Calu3 (cell line): ENCODE results near the gene CAMK2N1. TPM values are rescaled to one million over a fixed set of nuclear protein-coding genes. Genes with fewer than 3 reads are reported as not detected.

ENCODE experiments used
- BruUV-seq: library from RNA; stranded (reverse); fragments of 400-500 nt; replicated peaks from 2 replicates; lab custom pipeline; 2021; lab: Mats Ljungman, UMichigan
- CTCF ChIA-PET: fragments of 300-600 bp; sonication (Branson Sonifier 250); formaldehyde crosslinking; loops from one replicate; lab custom pipeline; 2022; ENCODE audit warnings: antibody characterized with exemption; lab: Charles Lee
- DNase-seq: peaks from one replicate; pipeline ENCODE4 v3.0.0; 2022
- H3K27ac Mint-ChIP-seq: one replicate; pipeline ENCODE4 v1.8.0; 2022; ENCODE audit warnings: mixed read lengths; ENCODE audit not compliant: unreplicated experiment
- H3K27me3 Mint-ChIP-seq: one replicate; pipeline ENCODE4 v1.8.0; 2022; ENCODE audit warnings: mixed read lengths; ENCODE audit not compliant: unreplicated experiment
- H3K36me3 Mint-ChIP-seq: one replicate; pipeline ENCODE4 v1.8.0; 2022; ENCODE audit warnings: mild to moderate bottlenecking, moderate library complexity, mixed read lengths; ENCODE audit not compliant: insufficient read depth, unreplicated experiment
- H3K4me1 Mint-ChIP-seq: one replicate; pipeline ENCODE4 v1.8.0; 2022; ENCODE audit warnings: mild to moderate bottlenecking, low read depth, mixed read lengths; ENCODE audit not compliant: unreplicated experiment
- H3K4me3 Mint-ChIP-seq: one replicate; pipeline ENCODE4 v1.8.0; 2022; ENCODE audit warnings: mild to moderate bottlenecking, low read depth, moderate library complexity, mixed read lengths; ENCODE audit not compliant: unreplicated experiment
- H3K9me3 Mint-ChIP-seq: one replicate; pipeline ENCODE4 v1.8.0; 2022; ENCODE audit warnings: low read depth, mixed read lengths; ENCODE audit not compliant: unreplicated experiment
- CTCF ChIP-seq: fragments of 200-600 bp; IDR thresholded peaks from one replicate; pipeline ENCODE4 v1.8.0; 2022; ENCODE audit warnings: antibody characterized with exemption; ENCODE audit not compliant: unreplicated experiment
- intact Hi-C: fragments of 100-400 bp; cut with micrococcal nuclease; formaldehyde crosslinking; loops from one replicate; pipeline ENCODE4 v1.10.0; 2022; ENCODE audit not compliant: unreplicated experiment
- total RNA-seq: library from RNA; stranded (reverse); gene quantifications from 2 replicates; pipeline ENCODE4 v1.2.3, GENCODE V29; 2022

CAMK2N1 gene
- total RNA-seq, 1 experiment from 2014 or later = 56.0 TPM

GRCh38 chr1:20493309-20493708 is 7.3 kb upstream of the CAMK2N1 start:
- no TSS peak for BruUV-seq
- Mint-ChIP-seq H3K36me3 (peaks cover 21% of the 10 kb centered on the region), H3K4me1 (peaks cover 31% of the 10 kb centered on the region), H3K9me3 (no peaks in the 10 kb centered on the region), H3K27ac (no peak overlapping the region), H3K4me3 (no peak overlapping the region), H3K27me3 (no peaks in the 10 kb centered on the region)
- no peak for DNase-seq
- intact Hi-C loops = loop anchor here (5.0 kb wide), 2 partner anchors 61 to 131 kb away; no protein-coding TSS in a partner anchor
- CTCF ChIA-PET = interaction anchor here (0.6 to 2.5 kb wide), 4 partner anchors 12 to 280 kb away, joined by 3 to 9 read pairs (median 5); no protein-coding TSS in a partner anchor
- no peak for TF ChIP-seq CTCF

- no TSS peak for BruUV-seq
- DNase-seq = no peak
- Mint-ChIP-seq H3K9me3 (no peaks in the 10 kb centered on the region), H3K4me3 (no peak overlapping the region), H3K27me3 (no peaks in the 10 kb centered on the region), H3K36me3 (peaks cover 21% of the 10 kb centered on the region), H3K4me1 (peaks cover 37% of the 10 kb centered on the region), H3K27ac (no peak overlapping the region)
- CTCF ChIA-PET = interaction anchor here (0.7 kb wide), 1 partner anchor 10 kb away, joined by 3 read pairs; no protein-coding TSS in a partner anchor
- intact Hi-C loops = loop anchor here (5.0 kb wide), 2 partner anchors 60 to 130 kb away; no protein-coding TSS in a partner anchor
- no peak for TF ChIP-seq CTCF
These were observed 6.7 kb upstream of the CAMK2N1 start for GRCh38 chr1:20492751-20493150.

DNA sequence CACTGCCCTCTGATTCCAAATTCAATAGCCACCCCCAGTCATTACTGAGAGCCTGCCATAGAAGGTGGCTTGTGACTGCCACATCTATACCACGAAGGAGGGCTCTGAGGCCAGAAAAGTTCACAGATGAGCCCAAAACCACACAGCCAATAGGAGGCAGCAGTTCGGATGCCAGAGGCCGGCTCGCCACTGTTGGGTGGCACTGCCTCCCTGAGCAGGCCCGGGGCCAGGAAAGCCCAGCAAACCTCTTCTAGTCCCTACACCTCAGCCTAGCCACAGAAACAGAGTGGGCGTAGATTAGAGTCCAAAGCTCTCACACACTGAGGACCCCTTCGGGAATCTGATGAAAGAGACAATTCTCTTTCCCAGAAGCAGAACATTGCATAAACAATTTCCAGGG is 5.9 kb upstream of the CAMK2N1 start:
- Mint-ChIP-seq H3K27ac (no peak overlapping the region), H3K36me3 (peaks cover 26% of the 10 kb centered on the region), H3K4me1 (peaks cover 44% of the 10 kb centered on the region), H3K9me3 (no peaks in the 10 kb centered on the region), H3K4me3 (no peak overlapping the region), H3K27me3 (no peaks in the 10 kb centered on the region)
- no peak for TF ChIP-seq CTCF
- BruUV-seq = no TSS peak
- CTCF ChIA-PET = no interaction called here
- intact Hi-C loops = loop anchor here (5.0 kb wide), 2 partner anchors 60 to 130 kb away; no protein-coding TSS in a partner anchor
- DNase-seq = no peak

DNA sequence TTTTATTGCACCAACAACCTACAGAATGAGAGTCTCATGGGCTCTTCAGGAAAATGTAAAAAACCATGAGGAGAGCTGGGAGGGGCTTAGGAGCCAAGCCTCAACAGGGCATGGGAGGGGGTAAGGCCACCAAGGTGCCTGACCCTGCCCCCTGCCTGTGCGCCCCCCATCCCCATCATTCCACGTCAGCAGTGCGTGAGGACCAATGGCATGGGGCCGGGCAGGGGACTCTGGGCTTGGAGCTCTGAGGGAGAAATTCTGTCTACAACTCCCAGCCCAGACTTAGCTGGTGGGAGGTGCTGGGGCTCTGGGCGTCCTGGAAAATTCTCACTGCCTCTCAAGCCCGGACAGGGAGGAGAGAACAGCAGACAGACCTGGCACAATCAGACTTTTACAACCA is 5.2 kb upstream of the CAMK2N1 start:
- peaks cover 38% of the 10 kb centered on the region for H3K4me1 Mint-ChIP-seq
- no peak for DNase-seq
- TF ChIP-seq CTCF = no peak
- no peak overlapping the region for H3K4me3 Mint-ChIP-seq
- H3K9me3 Mint-ChIP-seq = no peaks in the 10 kb centered on the region
- CTCF ChIA-PET = no interaction called here
- H3K27me3 Mint-ChIP-seq = no peaks in the 10 kb centered on the region
- peaks cover 26% of the 10 kb centered on the region for H3K36me3 Mint-ChIP-seq
- no TSS peak for BruUV-seq
- intact Hi-C loops = loop anchor here (5.0 kb wide), 2 partner anchors 59 to 129 kb away; no protein-coding TSS in a partner anchor
- no peak overlapping the region for H3K27ac Mint-ChIP-seq
